Choroid plexus epithelial cell (primary cell): ENCODE measurements around the gene GPR162.

Experiments used
- DNase-seq: peaks from one replicate; pipeline ENCODE4 v3.0.0-alpha.2; 2010; ENCODE audit warnings: low read depth
- H3K4me3 ChIP-seq: 2 replicates; pipeline ENCODE4 v1.5.1; 2011; ENCODE audit warnings: low read depth, mild to moderate bottlenecking, control low read depth, low read length, moderate library complexity
- CTCF ChIP-seq: conservative IDR thresholded peaks from 2 replicates; pipeline ENCODE4 v1.5.1; 2011; ENCODE audit warnings: low read depth, mild to moderate bottlenecking, control low read depth, inconsistent platforms, low read length, moderate library complexity

GPR162 gene

DNA sequence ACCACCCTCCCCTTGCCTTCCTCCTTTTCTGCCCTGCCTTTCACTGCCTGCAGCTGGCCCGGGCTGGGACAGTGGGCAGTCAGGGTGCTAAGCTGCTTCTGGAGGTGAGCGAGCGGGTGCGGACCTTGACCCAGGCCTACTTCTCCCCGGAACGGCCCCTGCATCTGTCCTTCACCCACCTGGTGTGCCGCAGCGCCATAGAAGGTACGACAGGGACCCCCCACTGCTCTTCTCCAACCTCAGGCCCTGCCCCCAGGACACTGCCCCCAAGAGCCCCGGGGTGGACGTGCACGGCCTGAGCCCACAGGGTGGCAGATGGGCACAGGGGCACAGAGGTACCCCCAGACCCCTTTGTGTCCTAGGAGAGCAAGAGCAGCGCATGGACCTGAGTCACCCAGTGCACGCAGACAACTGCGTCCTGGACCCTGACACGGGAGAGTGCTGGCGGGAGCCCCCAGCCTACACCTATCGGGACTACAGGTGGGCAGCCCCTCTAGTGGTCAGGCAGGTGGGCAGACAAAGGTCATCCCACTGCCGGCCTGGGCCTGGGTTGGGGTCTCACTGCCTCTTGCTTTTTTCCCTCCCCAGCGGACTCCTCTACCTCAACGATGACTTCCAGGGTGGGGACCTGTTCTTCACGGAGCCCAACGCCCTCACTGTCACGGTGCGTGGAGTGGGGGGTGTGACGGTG lies 15.9 kb downstream of the GPR162 start:
- no peak for TF ChIP-seq CTCF
- no peak overlapping the region for H3K4me3 ChIP-seq
- no peak for DNase-seq

GRCh38 chr12:6838854-6839253 lies 17.2 kb downstream of the GPR162 start:
- TF ChIP-seq CTCF = no peak
- H3K4me3 ChIP-seq = no peak overlapping the region

GRCh38 chr12:6839482-6840201 lies 18.0 kb downstream of the GPR162 start:
- DNase-seq = no peak
- H3K4me3 ChIP-seq = no peak overlapping the region
- no peak for TF ChIP-seq CTCF

More at GRCh38 chr12:6838854-6839253, 17.2 kb downstream of the GPR162 start:
- no peak for DNase-seq

- TF ChIP-seq CTCF = no peak
- no peak overlapping the region for H3K4me3 ChIP-seq
- DNase-seq = no peak
These were observed 18.7 kb downstream of the GPR162 start for GRCh38 chr12:6840330-6840729.

GRCh38 chr12:6840761-6841515 lies 19.3 kb downstream of the GPR162 start, which contains the start of gene GNB3:
Gene GNB3 (plus strand): TSS chr12:6840925. CDS start chr12:6841288, 363 bp downstream.
- no peak for DNase-seq
- H3K4me3 ChIP-seq = no peak within 1 kb of the TSS
- TF ChIP-seq CTCF = no peak

DNA sequence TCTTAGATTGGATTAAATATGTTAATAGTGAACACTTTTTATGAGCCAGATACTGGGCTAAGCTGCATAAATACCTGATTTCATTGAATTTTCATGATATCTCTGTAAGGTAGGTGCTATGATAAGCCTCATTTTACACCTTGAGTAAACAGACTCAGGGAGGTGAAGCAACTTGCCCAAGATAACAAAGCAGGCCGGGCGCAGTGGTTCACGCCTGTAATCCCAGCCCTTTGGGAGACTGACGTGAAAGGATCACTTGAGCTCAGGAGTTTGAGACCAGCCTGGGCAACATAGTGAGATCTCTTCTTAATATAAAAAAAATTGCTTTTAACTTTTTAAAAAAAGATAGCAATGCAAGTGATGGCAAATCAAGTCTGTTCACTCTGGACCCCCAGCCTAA lies 20.5 kb downstream of the GPR162 start:
- TF ChIP-seq CTCF = no peak
- H3K4me3 ChIP-seq = no peak overlapping the region
- DNase-seq = no peak
